Liver (tissue), 9 donors: Measurements from ENCODE around the gene TTC4. TPM values are rescaled to one million over a fixed set of nuclear protein-coding genes. Genes with fewer than 3 reads are reported as not detected.

Experiments
- DNase-seq: peaks from one replicate; pipeline ENCODE4 v3.0.0-alpha.2; 2017; ENCODE audit warnings: low spot score
- H3K27ac ChIP-seq, 2 donors: one replicate each; pipeline ENCODE4 v1.7.0; 2013; ENCODE audit warnings: inconsistent platforms in 2 of 2, low read length in 2 of 2, control low read depth in 1 of 2, low read depth in 1 of 2, mild to moderate bottlenecking in 1 of 2
- H3K27me3 ChIP-seq, 4 donors: one replicate each; pipeline versions ENCODE4 v1.6.1 to v1.7.0; 2013; ENCODE audit warnings: low read length in 3 of 4, inconsistent platforms in 1 of 4, mild to moderate bottlenecking in 1 of 4, moderate library complexity in 1 of 4; ENCODE audit not compliant: control insufficient read depth in 4 of 4, insufficient read depth in 4 of 4
- H3K36me3 ChIP-seq, 4 donors: one replicate each; pipeline versions ENCODE4 v1.6.1 to v1.7.0; 2013; ENCODE audit warnings: low read length in 3 of 4, mild to moderate bottlenecking in 3 of 4, low read depth in 1 of 4, moderate library complexity in 1 of 4; ENCODE audit not compliant: control insufficient read depth in 4 of 4, insufficient read depth in 3 of 4
- H3K4me1 ChIP-seq, 4 donors: one replicate each; pipeline versions ENCODE4 v1.6.1 to v1.7.0; 2013; ENCODE audit warnings: low read length in 3 of 4, mild to moderate bottlenecking in 3 of 4, moderate library complexity in 1 of 4; ENCODE audit not compliant: control insufficient read depth in 4 of 4, insufficient read depth in 4 of 4
- H3K4me3 ChIP-seq, 3 donors: one replicate each; pipeline versions ENCODE4 v1.6.1 to v1.7.0; 2013; ENCODE audit warnings: low read length in 3 of 3, control low read depth in 1 of 3, low read depth in 1 of 3, mild to moderate bottlenecking in 1 of 3
- H3K9ac ChIP-seq, 2 donors: one replicate each; pipeline ENCODE4 v1.7.0; 2013; ENCODE audit warnings: low read length in 2 of 2, mild to moderate bottlenecking in 2 of 2, moderate library complexity in 2 of 2, control low read depth in 1 of 2, low read depth in 1 of 2
- H3K9me3 ChIP-seq, 4 donors: one replicate each; pipeline versions ENCODE4 v1.6.1 to v1.7.0; 2013; ENCODE audit warnings: low read length in 3 of 4; ENCODE audit not compliant: control insufficient read depth in 4 of 4
- ATF3 ChIP-seq: IDR thresholded peaks from 2 replicates; pipeline ENCODE4 v1.6.1; 2016; ENCODE audit warnings: antibody characterized with exemption
- EGR1 ChIP-seq, 2 donors: IDR thresholded peaks; 2 replicates each; pipeline ENCODE4 v1.6.1; 2016 to 2018; ENCODE audit warnings: antibody characterized with exemption in 2 of 2, low read depth in 2 of 2
- FOXA1 ChIP-seq: IDR thresholded peaks from 2 replicates; pipeline ENCODE4 v1.6.1; 2016; ENCODE audit warnings: antibody characterized with exemption
- FOXA2 ChIP-seq: IDR thresholded peaks from 2 replicates; pipeline ENCODE4 v1.6.1; 2016; ENCODE audit warnings: antibody characterized with exemption
- GABPA ChIP-seq, 2 donors: IDR thresholded peaks in 1 of 2; conservative IDR thresholded peaks in 1 of 2; 2 replicates each; pipeline ENCODE4 v1.6.1; 2016; ENCODE audit warnings: antibody characterized with exemption in 2 of 2, mild to moderate bottlenecking in 1 of 2, moderate library complexity in 1 of 2
- HNF4A ChIP-seq, 2 donors: conservative IDR thresholded peaks; 2 replicates each; pipeline ENCODE4 v1.6.1; 2016; ENCODE audit warnings: antibody characterized with exemption in 2 of 2, mild to moderate bottlenecking in 2 of 2
- HNF4G ChIP-seq: IDR thresholded peaks from 2 replicates; pipeline ENCODE4 v1.6.1; 2016; ENCODE audit warnings: antibody characterized with exemption
- JUND ChIP-seq, 2 donors: IDR thresholded peaks; 2 replicates each; pipeline ENCODE4 v1.6.1; 2016; ENCODE audit warnings: antibody characterized with exemption in 2 of 2
- MAX ChIP-seq: IDR thresholded peaks from 2 replicates; pipeline ENCODE4 v1.6.1; 2016; ENCODE audit warnings: antibody characterized with exemption
- NR2F2 ChIP-seq: IDR thresholded peaks from 2 replicates; pipeline ENCODE4 v1.6.1; 2016; ENCODE audit warnings: antibody characterized with exemption
- RAD21 ChIP-seq, 2 donors: IDR thresholded peaks; 2 replicates each; pipeline ENCODE4 v1.6.1; 2016; ENCODE audit warnings: antibody characterized with exemption in 2 of 2, mild to moderate bottlenecking in 2 of 2
- REST ChIP-seq: IDR thresholded peaks from 2 replicates; pipeline ENCODE4 v1.6.1; 2016; ENCODE audit warnings: antibody characterized with exemption, mild to moderate bottlenecking
- RXRA ChIP-seq, 2 donors: IDR thresholded peaks; 2 replicates each; pipeline ENCODE4 v1.6.1; 2017 to 2018; ENCODE audit warnings: antibody characterized with exemption in 2 of 2, mild to moderate bottlenecking in 1 of 2
- TAF1 ChIP-seq: conservative IDR thresholded peaks from 2 replicates; pipeline ENCODE4 v1.6.1; 2016; ENCODE audit warnings: antibody characterized with exemption, mild to moderate bottlenecking
- YY1 ChIP-seq: IDR thresholded peaks from 2 replicates; pipeline ENCODE4 v1.6.1; 2016; ENCODE audit warnings: antibody characterized with exemption, mild to moderate bottlenecking
- WGBS: extraction: QIAGEN DNeasy Blood & Tissue Kit; methylation state at CpG from one replicate; pipeline ENCODE4 v1.1.7; 2013; 5-methylcytosine and 5-hydroxymethylcytosine counted together
- polyA plus RNA-seq, 2 donors: library from polyadenylated mRNA; stranded (reverse) in 1 of 2; unstranded in 1 of 2; fragments of 200-250 nt in 1 of 2; fragments of >200 nt in 1 of 2; fragmentation: Nextera tagmentation in 1 of 2; extraction: Ambion mirVana in 1 of 2; gene quantifications; one replicate each; pipeline versions ENCODE4 v1.2.1 to v1.2.3, GENCODE V29; 2013 to 2015
- total RNA-seq, 2 donors: library from RNA; depleted of rRNA; stranded (reverse); fragments of >200 nt; gene quantifications; one replicate each; pipeline ENCODE4 v1.2.3, GENCODE V29; 2014
- TF ChIP-seq, protein P1 (sequence below): fragments of 150-350 bp; IDR thresholded peaks from 2 replicates; pipeline ENCODE4 v1.5.1; 2017; ENCODE audit warnings: improper control_type of control experiment, low read depth, low read length; ENCODE audit not compliant: missing input control
- TF ChIP-seq, protein P2 (sequence below): IDR thresholded peaks from 2 replicates; pipeline ENCODE4 v1.6.1; 2016; ENCODE audit warnings: antibody characterized with exemption
- donor health status: healthy.
- donor health status: healthy.
- donor health status: healthy.
- donor health status: healthy.
- donor health status: healthy.

Gene TTC4
- total and polyA plus RNA-seq, 4 donors: 6.9 to 10.9 (median 8.1) TPM

GRCh38 chr1:54680387-54680786 lies 35.3 kb upstream of the TTC4 start:
- no peak overlapping the region for H3K4me3 ChIP-seq
- peaks cover 0 to 10% (median 2%) of the 10 kb centered on the region in 4 donors for H3K4me1 ChIP-seq
- no peak for TF ChIP-seq REST
- TF ChIP-seq, protein P1, sequence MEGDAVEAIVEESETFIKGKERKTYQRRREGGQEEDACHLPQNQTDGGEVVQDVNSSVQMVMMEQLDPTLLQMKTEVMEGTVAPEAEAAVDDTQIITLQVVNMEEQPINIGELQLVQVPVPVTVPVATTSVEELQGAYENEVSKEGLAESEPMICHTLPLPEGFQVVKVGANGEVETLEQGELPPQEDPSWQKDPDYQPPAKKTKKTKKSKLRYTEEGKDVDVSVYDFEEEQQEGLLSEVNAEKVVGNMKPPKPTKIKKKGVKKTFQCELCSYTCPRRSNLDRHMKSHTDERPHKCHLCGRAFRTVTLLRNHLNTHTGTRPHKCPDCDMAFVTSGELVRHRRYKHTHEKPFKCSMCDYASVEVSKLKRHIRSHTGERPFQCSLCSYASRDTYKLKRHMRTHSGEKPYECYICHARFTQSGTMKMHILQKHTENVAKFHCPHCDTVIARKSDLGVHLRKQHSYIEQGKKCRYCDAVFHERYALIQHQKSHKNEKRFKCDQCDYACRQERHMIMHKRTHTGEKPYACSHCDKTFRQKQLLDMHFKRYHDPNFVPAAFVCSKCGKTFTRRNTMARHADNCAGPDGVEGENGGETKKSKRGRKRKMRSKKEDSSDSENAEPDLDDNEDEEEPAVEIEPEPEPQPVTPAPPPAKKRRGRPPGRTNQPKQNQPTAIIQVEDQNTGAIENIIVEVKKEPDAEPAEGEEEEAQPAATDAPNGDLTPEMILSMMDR: no peak
- TF ChIP-seq RAD21 (IDR thresholded peaks at IDR 0.05): no peak
- TF ChIP-seq GABPA (IDR thresholded peaks at IDR 0.05 in 1 of 2, conservative IDR thresholded peaks at IDR 0.05 in 1 of 2): no peak
- TF ChIP-seq JUND (IDR thresholded peaks at IDR 0.05): no peak
- TF ChIP-seq, protein P2, sequence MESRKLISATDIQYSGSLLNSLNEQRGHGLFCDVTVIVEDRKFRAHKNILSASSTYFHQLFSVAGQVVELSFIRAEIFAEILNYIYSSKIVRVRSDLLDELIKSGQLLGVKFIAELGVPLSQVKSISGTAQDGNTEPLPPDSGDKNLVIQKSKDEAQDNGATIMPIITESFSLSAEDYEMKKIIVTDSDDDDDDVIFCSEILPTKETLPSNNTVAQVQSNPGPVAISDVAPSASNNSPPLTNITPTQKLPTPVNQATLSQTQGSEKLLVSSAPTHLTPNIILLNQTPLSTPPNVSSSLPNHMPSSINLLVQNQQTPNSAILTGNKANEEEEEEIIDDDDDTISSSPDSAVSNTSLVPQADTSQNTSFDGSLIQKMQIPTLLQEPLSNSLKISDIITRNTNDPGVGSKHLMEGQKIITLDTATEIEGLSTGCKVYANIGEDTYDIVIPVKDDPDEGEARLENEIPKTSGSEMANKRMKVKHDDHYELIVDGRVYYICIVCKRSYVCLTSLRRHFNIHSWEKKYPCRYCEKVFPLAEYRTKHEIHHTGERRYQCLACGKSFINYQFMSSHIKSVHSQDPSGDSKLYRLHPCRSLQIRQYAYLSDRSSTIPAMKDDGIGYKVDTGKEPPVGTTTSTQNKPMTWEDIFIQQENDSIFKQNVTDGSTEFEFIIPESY: no peak
- TF ChIP-seq MAX: no peak
- TF ChIP-seq EGR1 (IDR thresholded peaks at IDR 0.05; ENCODE audit: low read depth in 2 of 2): no peak
- no peak for TF ChIP-seq ATF3
- no peak for TF ChIP-seq RXRA (IDR thresholded peaks at IDR 0.05)
- no peak for TF ChIP-seq TAF1
- no peak for TF ChIP-seq NR2F2
- TF ChIP-seq HNF4A (conservative IDR thresholded peaks at IDR 0.05): no peak
- TF ChIP-seq HNF4G: no peak
- TF ChIP-seq FOXA2: no peak
- no peak for TF ChIP-seq YY1
- DNase-seq: no peak
- peaks cover 0 to 9% (median 1%) of the 10 kb centered on the region in 4 donors for H3K36me3 ChIP-seq
- no peak overlapping the region for H3K27ac ChIP-seq
- 92% methylated on average over 8 of the region's 8 CpGs for WGBS
- H3K27me3 ChIP-seq: no peaks in the 10 kb centered on the region
- H3K9me3 ChIP-seq: no peaks in the 10 kb centered on the region
- H3K9ac ChIP-seq: no peak overlapping the region

DNA sequence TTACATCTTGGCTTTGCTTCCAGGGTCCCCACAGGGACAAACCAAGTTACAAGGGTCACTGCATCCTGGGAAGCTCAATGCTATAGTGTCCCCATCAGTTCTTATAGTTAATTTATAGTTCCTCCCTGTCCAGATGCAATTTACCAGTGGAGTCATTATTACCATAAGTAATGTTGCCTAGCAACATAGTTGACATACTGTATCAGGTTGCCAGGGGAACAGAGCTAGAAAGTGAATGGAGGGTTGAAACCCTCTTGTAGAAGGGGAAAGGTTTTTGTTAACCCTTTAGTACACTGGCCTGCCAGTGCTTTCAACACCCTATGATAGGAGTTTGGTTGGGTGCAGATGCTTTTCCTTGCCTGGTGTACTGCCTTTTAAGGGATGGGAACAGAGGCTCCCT lies 34.3 kb upstream of the TTC4 start:
- Histone ChIP-seq H3K27me3 (no peaks in the 10 kb centered on the region), H3K4me1 (peaks cover 0 to 14% (median 5%) of the 10 kb centered on the region in 4 donors), H3K9ac (no peak overlapping the region), H3K9me3 (no peaks in the 10 kb centered on the region), H3K4me3 (no peak overlapping the region), H3K36me3 (peaks cover 0 to 9% (median 1%) of the 10 kb centered on the region in 4 donors), H3K27ac (no peak overlapping the region)
- no peak for DNase-seq
- TF ChIP-seq, protein P2: no peak
- TF ChIP-seq RAD21 (IDR thresholded peaks at IDR 0.05) (no peak), REST (no peak), JUND (IDR thresholded peaks at IDR 0.05) (no peak), FOXA1 (no peak), RXRA (IDR thresholded peaks at IDR 0.05) (no peak), ATF3 (no peak), HNF4G (no peak), HNF4A (conservative IDR thresholded peaks at IDR 0.05) (no peak), MAX (no peak), NR2F2 (no peak), YY1 (no peak), TAF1 (no peak)
